ENCODE measurements around the gene MAPK4.

Gene MAPK4

GRCh38 chr18:50665519-50665918 lies 105.6 kb downstream of the MAPK4 start:
- TF ChIP-seq CTCF (IDR thresholded peaks at IDR 0.05; ENCODE audit: insufficient read depth, low read length, poor library complexity, severe bottlenecking) (no peak), EZH2phosphoT487 (conservative IDR thresholded peaks at IDR 0.05; ENCODE audit: low read length) (no peak)
- Histone ChIP-seq H3K9me2 (replicated peaks; ENCODE audit: insufficient read depth, low read length) (no peaks in the 10 kb centered on the region), H3K4me3 (ENCODE audit: insufficient read depth, low read length, poor library complexity, severe bottlenecking) (no peak overlapping the region), H3K36me3 (ENCODE audit: low read length) (no peaks in the 10 kb centered on the region), H3K9ac (ENCODE audit: low read length) (no peak overlapping the region), H3K4me2 (ENCODE audit: low read depth, low read length, poor library complexity, severe bottlenecking) (no peak overlapping the region), H3K9me3 (ENCODE audit: insufficient read depth, low read length) (no peaks in the 10 kb centered on the region), H3K27ac (ENCODE audit: low read depth, low read length) (no peak overlapping the region), H3F3A (ENCODE audit: insufficient read depth) (no peaks in the 10 kb centered on the region), H3K27me3 (ENCODE audit: low read length) (no peaks in the 10 kb centered on the region), H2AFZ (ENCODE audit: low read depth, low read length, severe bottlenecking) (no peak overlapping the region), H3K79me2 (ENCODE audit: insufficient read depth, low read length) (no peaks in the 10 kb centered on the region), H4K20me1 (ENCODE audit: low read depth, low read length) (no peaks in the 10 kb centered on the region)

- H3K9me2 ChIP-seq (replicated peaks; ENCODE audit: insufficient read depth, low read length): no peaks in the 10 kb centered on the region
- no peaks in the 10 kb centered on the region for H4K20me1 ChIP-seq (ENCODE audit: low read depth, low read length)
- no peak for TF ChIP-seq EZH2phosphoT487 (conservative IDR thresholded peaks at IDR 0.05; ENCODE audit: low read length)
- TF ChIP-seq CTCF (IDR thresholded peaks at IDR 0.05; ENCODE audit: insufficient read depth, low read length, poor library complexity, severe bottlenecking): no peak
- H3K36me3 ChIP-seq (ENCODE audit: low read length): no peaks in the 10 kb centered on the region
- H3K4me3 ChIP-seq (ENCODE audit: insufficient read depth, low read length, poor library complexity, severe bottlenecking): no peak overlapping the region
- no peak overlapping the region for H2AFZ ChIP-seq (ENCODE audit: low read depth, low read length, severe bottlenecking)
- no peaks in the 10 kb centered on the region for H3K27me3 ChIP-seq (ENCODE audit: low read length)
- H3K9ac ChIP-seq (ENCODE audit: low read length): no peak overlapping the region
- no peak overlapping the region for H3K4me2 ChIP-seq (ENCODE audit: low read depth, low read length, poor library complexity, severe bottlenecking)
- H3F3A ChIP-seq (ENCODE audit: insufficient read depth): no peaks in the 10 kb centered on the region
- H3K27ac ChIP-seq (ENCODE audit: low read depth, low read length): no peak overlapping the region
- no peaks in the 10 kb centered on the region for H3K79me2 ChIP-seq (ENCODE audit: insufficient read depth, low read length)
- no peaks in the 10 kb centered on the region for H3K9me3 ChIP-seq (ENCODE audit: insufficient read depth, low read length)
Measured at GRCh38 chr18:50666536-50666935, 106.6 kb downstream of the MAPK4 start.

- H3K27ac ChIP-seq (ENCODE audit: low read depth, low read length): no peak overlapping the region
- no peaks in the 10 kb centered on the region for H3K36me3 ChIP-seq (ENCODE audit: low read length)
- H4K20me1 ChIP-seq (ENCODE audit: low read depth, low read length): no peaks in the 10 kb centered on the region
- no peaks in the 10 kb centered on the region for H3K27me3 ChIP-seq (ENCODE audit: low read length)
- H3K4me2 ChIP-seq (ENCODE audit: low read depth, low read length, poor library complexity, severe bottlenecking): no peak overlapping the region
- no peaks in the 10 kb centered on the region for H3K9me2 ChIP-seq (replicated peaks; ENCODE audit: insufficient read depth, low read length)
- H3K79me2 ChIP-seq (ENCODE audit: insufficient read depth, low read length): no peaks in the 10 kb centered on the region
- no peaks in the 10 kb centered on the region for H3K9me3 ChIP-seq (ENCODE audit: insufficient read depth, low read length)
- H2AFZ ChIP-seq (ENCODE audit: low read depth, low read length, severe bottlenecking): no peak overlapping the region
- H3K9ac ChIP-seq (ENCODE audit: low read length): no peak overlapping the region
- no peaks in the 10 kb centered on the region for H3F3A ChIP-seq (ENCODE audit: insufficient read depth)
- H3K4me3 ChIP-seq (ENCODE audit: insufficient read depth, low read length, poor library complexity, severe bottlenecking): no peak overlapping the region
- TF ChIP-seq EZH2phosphoT487 (conservative IDR thresholded peaks at IDR 0.05; ENCODE audit: low read length) (no peak), CTCF (IDR thresholded peaks at IDR 0.05; ENCODE audit: insufficient read depth, low read length, poor library complexity, severe bottlenecking) (no peak)
Measured at GRCh38 chr18:50671376-50671775, 111.5 kb downstream of the MAPK4 start.

Measured in SU-DHL-6 (cell line).